Right lobe of liver (tissue), 6 donors: ENCODE measurements around the gene SNX15. TPM values are rescaled to one million over a fixed set of nuclear protein-coding genes. Genes with fewer than 3 reads are reported as not detected.
A peak's percentile ranks its signal among the peaks of the same experiment; 100 is the strongest.

Experiments used
- ATAC-seq, 4 donors: fragments of 200-7000 bp; cut with Tn5 transposase; one replicate each; pipeline ENCODE4 v1.9.1; 2020; ENCODE audit warnings: mild to moderate bottlenecking in 4 of 4, moderate library complexity in 4 of 4
- DNase-seq, 3 donors: peaks; one replicate each; pipeline ENCODE4 v3.0.0-alpha.2; 2020
- H3K27ac ChIP-seq, 3 donors: fragments of 200-600 bp; one replicate each; pipeline ENCODE4 v1.8.0; 2022
- H3K27me3 ChIP-seq, 2 donors: fragments of 200-600 bp; one replicate each; pipeline ENCODE4 v1.8.0; 2022
- H3K36me3 ChIP-seq, 4 donors: fragments of 200-600 bp; sonication (generic) in 1 of 4; one replicate each; pipeline versions ENCODE4 v1.5.1 to v1.8.0; 2017 to 2022; ENCODE audit warnings: control low read depth in 1 of 4
- H3K4me1 ChIP-seq, 4 donors: fragments of 200-600 bp; sonication (generic) in 1 of 4; one replicate each; pipeline versions ENCODE4 v1.5.1 to v1.8.0; 2017 to 2022; ENCODE audit warnings: control low read depth in 1 of 4
- H3K4me3 ChIP-seq, 3 donors: fragments of 200-600 bp; one replicate each; pipeline ENCODE4 v1.8.0; 2022
- H3K9me3 ChIP-seq, 4 donors: fragments of 200-600 bp; sonication (generic) in 1 of 4; one replicate each; pipeline versions ENCODE4 v1.5.1 to v1.8.0; 2017 to 2022; ENCODE audit warnings: control low read depth in 1 of 4
- POLR2A ChIP-seq: fragments of 450-650 bp; IDR thresholded peaks from one replicate; pipeline ENCODE4 v1.6.1; 2017; ENCODE audit warnings: antibody characterized with exemption, mild to moderate bottlenecking
- WGBS: methylation state at CpG from one replicate; pipeline ENCODE4 v1.1.6; 2018; ENCODE audit warnings: low coverage, low lambda C conversion rate; ENCODE audit not compliant: insufficient coverage; ENCODE audit errors: missing lambda C conversion rate; 5-methylcytosine and 5-hydroxymethylcytosine counted together
- intact Hi-C, 2 donors: fragments of 100-400 bp; cut with DNase I; formaldehyde crosslinking; loops; one replicate each; pipeline versions ENCODE4 v1.11.2 to v1.14.1; 2022
- total RNA-seq, 6 experiments: library from RNA; depleted of rRNA in 2 of 6; stranded (reverse); fragments of >200 nt in 2 of 6; fragmentation: NEBNext Ultra II Directional in 3 of 6; extraction: Animal tissue kit (Norgen Biotek cat#: 25700) in 3 of 6; gene quantifications; one replicate each; pipeline versions ENCODE4 v1.1.0 to v1.2.4, GENCODE V29; 2016 to 2023
- TF ChIP-seq, protein P1 (sequence below), 4 donors: fragments of 200-600 bp in 3 of 4; fragments of 450-650 bp in 1 of 4; IDR thresholded peaks; one replicate each; pipeline versions ENCODE4 v1.5.1 to v1.8.0; 2016 to 2022; ENCODE audit warnings: antibody characterized with exemption in 4 of 4, mild to moderate bottlenecking in 2 of 4
- donor health status: DM: no; HTN: yes; CAD: no.
- donor health status: DM: no; HTN: no; CAD: no.
- donor health status: DM: no; HTN: no; CAD: no.
- donor health status: DM: no; HTN: yes; CAD: no.
- donor health status: DM: no; HTN: yes; CAD: no.

The SNX15 gene
- total RNA-seq, 6 experiments from 2014 or later: 6.4 to 10.3 (median 8.7) TPM

DNA sequence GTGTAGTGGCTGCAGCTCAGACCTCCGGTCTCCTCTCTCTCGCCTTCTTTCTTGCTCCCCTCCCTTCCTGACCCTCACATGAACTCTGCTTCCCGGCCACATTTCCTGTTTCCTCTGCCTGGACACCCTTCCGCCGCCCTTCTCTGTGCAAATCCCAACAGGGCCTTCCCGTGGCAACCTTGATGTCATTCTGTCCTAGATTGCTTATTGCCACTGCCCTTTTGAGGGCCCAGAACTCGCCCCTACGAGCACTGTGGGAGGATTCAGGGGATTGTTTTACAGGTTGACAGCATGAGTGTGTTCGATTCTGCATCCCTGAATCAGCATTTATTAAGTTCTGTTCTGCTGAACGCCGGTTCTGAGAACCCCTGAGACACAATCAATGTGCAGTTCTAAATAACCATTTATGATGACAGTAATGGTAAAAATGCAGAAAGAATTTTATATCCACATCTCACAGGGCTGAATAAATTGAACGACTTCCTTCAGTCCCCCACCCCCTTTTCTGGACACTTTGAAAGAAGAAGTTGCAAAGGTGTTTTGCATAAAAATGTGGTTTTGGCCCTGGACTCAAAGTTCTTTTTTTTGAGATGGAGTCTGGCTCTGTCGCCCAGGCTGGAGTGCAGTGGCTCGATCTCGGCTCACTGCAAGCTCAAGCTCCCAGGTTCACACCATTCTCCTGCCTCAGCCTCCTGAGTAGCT, 36.9 kb upstream of the SNX15 start:
- peaks cover 0 to 6% (median 0%) of the 10 kb centered on the region in 4 donors for H3K36me3 ChIP-seq
- H3K27ac ChIP-seq: peak overlapping the region in 2 of 3 donors; percentile 40 to 65
- no peaks in the 10 kb centered on the region for H3K27me3 ChIP-seq
- peak; percentile 75 to 86 (median 80) for ATAC-seq
- intact Hi-C loops: no loop called here
- no peaks in the 10 kb centered on the region for H3K9me3 ChIP-seq
- WGBS: 39% methylated on average over 12 of the region's 15 CpGs
- no peak for TF ChIP-seq POLR2A
- TF ChIP-seq, protein P1, sequence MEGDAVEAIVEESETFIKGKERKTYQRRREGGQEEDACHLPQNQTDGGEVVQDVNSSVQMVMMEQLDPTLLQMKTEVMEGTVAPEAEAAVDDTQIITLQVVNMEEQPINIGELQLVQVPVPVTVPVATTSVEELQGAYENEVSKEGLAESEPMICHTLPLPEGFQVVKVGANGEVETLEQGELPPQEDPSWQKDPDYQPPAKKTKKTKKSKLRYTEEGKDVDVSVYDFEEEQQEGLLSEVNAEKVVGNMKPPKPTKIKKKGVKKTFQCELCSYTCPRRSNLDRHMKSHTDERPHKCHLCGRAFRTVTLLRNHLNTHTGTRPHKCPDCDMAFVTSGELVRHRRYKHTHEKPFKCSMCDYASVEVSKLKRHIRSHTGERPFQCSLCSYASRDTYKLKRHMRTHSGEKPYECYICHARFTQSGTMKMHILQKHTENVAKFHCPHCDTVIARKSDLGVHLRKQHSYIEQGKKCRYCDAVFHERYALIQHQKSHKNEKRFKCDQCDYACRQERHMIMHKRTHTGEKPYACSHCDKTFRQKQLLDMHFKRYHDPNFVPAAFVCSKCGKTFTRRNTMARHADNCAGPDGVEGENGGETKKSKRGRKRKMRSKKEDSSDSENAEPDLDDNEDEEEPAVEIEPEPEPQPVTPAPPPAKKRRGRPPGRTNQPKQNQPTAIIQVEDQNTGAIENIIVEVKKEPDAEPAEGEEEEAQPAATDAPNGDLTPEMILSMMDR (IDR thresholded peaks at IDR 0.05): no peak
- peak overlapping the region in 1 of 3 donors; percentile 14 for H3K4me3 ChIP-seq
- peaks cover 0 to 14% (median 5%) of the 10 kb centered on the region in 4 donors for H3K4me1 ChIP-seq
- DNase-seq: peak; percentile 43 to 62 (median 61)

DNA sequence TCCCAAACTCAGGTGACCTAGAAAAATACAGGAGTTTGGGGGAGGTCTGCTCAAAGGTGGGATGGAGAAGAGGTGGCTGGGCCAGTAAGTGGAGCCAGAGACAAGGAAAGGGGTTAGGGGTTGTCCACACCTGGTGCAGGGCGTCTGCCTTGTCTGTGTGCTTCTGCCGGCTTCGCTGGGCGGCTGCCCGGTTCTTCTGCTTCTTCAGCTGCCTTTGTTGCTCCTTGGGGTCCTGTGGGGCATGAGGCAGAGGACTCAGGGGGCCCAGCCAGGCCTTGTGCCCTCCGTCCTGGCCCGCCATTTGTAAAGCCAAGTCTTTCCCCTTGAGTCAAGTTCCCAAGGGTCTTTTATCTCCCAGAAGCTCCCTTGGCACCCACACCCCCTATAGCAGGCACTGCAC, 32.9 kb upstream of the SNX15 start:
- WGBS: no CpG with 5 or more reads among the region's 7 CpGs
- H3K27me3 ChIP-seq: no peaks in the 10 kb centered on the region
- no peak for ATAC-seq
- no peak for DNase-seq
- no peak overlapping the region for H3K4me3 ChIP-seq
- no peaks in the 10 kb centered on the region for H3K9me3 ChIP-seq
- peaks cover 0 to 13% (median 5%) of the 10 kb centered on the region in 4 donors for H3K4me1 ChIP-seq
- no peak overlapping the region for H3K27ac ChIP-seq
- TF ChIP-seq, protein P1 (IDR thresholded peaks at IDR 0.05): no peak
- no peak for TF ChIP-seq POLR2A
- H3K36me3 ChIP-seq: peaks cover 0 to 6% (median 0%) of the 10 kb centered on the region in 4 donors
- intact Hi-C loops: no loop called here

DNA sequence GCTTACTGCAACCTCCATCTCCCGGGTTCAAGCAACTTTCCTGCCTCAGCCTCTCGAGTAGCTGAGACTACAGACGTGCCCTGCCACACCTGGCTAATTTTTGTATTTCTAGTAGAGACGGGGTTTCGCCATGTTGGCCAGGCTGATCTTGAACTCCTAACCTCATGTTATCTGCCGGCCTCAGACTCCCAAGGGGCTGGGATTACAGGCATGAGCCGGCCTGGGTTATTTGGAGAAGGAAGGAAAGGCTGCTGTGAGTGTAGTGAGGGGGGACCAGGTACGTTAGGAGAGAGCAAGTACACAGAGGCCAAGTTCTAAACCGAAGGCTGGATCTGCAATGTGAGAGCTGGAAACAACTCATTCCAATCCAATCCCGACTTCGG, 30.9 kb upstream of the SNX15 start:
- Histone ChIP-seq H3K4me3 (peak overlapping the region; percentile 52 to 70 (median 58)), H3K36me3 (peaks cover 0 to 6% (median 0%) of the 10 kb centered on the region in 4 donors), H3K4me1 (peaks cover 0 to 13% (median 5%) of the 10 kb centered on the region in 4 donors), H3K27ac (peak overlapping the region; percentile 47 to 72 (median 60)), H3K27me3 (no peaks in the 10 kb centered on the region), H3K9me3 (no peaks in the 10 kb centered on the region)
- 9% methylated on average over 9 of the region's 11 CpGs for WGBS
- ATAC-seq (peak in 3 of 4 donors; percentile 34 to 47 (median 35)), DNase-seq (no peak)
- TF ChIP-seq, protein P1 (IDR thresholded peaks at IDR 0.05): no peak
- no peak for TF ChIP-seq POLR2A
- intact Hi-C loops: no loop called here

DNA sequence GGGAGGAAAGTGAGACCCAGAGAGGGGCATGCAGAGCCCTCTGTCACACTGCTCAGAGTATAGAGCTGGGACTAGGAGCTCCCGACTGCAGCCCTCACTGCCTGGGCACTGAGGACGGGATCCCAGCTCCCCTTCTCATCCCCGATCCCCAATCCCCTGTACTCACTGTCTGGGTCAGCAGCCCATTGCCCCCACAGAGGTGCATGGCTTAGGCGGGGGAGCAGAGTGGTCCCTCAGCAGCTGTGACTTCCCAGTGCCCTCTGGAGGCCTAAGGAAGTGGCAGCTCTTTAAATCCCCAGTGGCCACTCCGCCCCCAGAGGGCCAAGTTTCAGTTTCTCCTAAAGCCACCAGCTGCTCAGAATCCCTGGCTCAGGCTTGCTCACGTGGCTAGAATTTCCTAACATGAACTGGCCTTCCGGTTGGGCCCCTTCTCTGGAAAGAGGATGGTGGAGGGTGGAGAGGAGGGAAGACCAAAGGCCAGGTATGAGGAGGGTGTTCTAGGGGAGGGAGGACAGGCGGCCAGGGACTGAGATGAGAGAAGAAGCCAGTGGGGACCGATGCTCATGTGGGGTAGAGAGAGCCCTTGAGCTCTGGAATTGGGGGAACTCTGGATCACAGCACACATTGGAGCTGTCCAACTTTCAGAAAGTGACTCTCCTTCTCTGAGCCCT, 30.4 kb upstream of the SNX15 start, which contains the start of gene BATF2:
Gene BATF2 (minus strand): TSS at position 262 of the 671 bp plus-strand sequence. CDS start 57 bp downstream, at position 205.
- peak; percentile 85 to 92 (median 88) for DNase-seq
- TF ChIP-seq POLR2A: peak; percentile 89
- TF ChIP-seq, protein P1 (IDR thresholded peaks at IDR 0.05): peak; percentile 47 to 59 (median 53)
- H3K27me3 ChIP-seq: no peaks in the 10 kb centered on the region
- WGBS: 3% methylated on average over 7 of the region's 9 CpGs
- H3K36me3 ChIP-seq: peaks cover 0 to 6% (median 0%) of the 10 kb centered on the region in 4 donors
- H3K4me3 ChIP-seq: peak within 1 kb of the TSS; percentile 52 to 70 (median 58)
- no peaks in the 10 kb centered on the region for H3K9me3 ChIP-seq
- intact Hi-C loops: no loop called here
- peak; percentile 97 to 99 (median 98) for ATAC-seq
- H3K27ac ChIP-seq: peak within 1 kb of the TSS; percentile 47 to 72 (median 60)
- H3K4me1 ChIP-seq: peaks cover 0 to 13% (median 5%) of the 10 kb centered on the region in 4 donors
